NK-92 (cell line): Measurements from ENCODE around the gene TRMT10B.

ENCODE experiments used
- DNase-seq: peaks from one replicate; lab custom pipeline; 2025; ENCODE audit not compliant: unreplicated experiment; lab: John Stamatoyannopoulos, UW

TRMT10B gene

GRCh38 chr9:37753489-37754190 lies at the start of gene TRMT10B:
TRMT10B (plus strand) TSS chr9:37753805; CDS start chr9:37761932, 8,127 bp downstream.
- no peak for DNase-seq

- no peak for DNase-seq
These were observed 47.8 kb upstream of the TRMT10B start for GRCh38 chr9:37705787-37706186.

GRCh38 chr9:37706290-37706689 lies 47.3 kb upstream of the TRMT10B start:
- DNase-seq = no peak

- no peak for DNase-seq
These were observed 45.9 kb upstream of the TRMT10B start for GRCh38 chr9:37707748-37708147.

- DNase-seq = no peak
These were observed 43.6 kb upstream of the TRMT10B start for GRCh38 chr9:37710046-37710445.

- DNase-seq = no peak
These were observed 38.3 kb upstream of the TRMT10B start for GRCh38 chr9:37715260-37715659.

- no peak for DNase-seq
These were observed 37.6 kb upstream of the TRMT10B start for GRCh38 chr9:37715991-37716505.

GRCh38 chr9:37719526-37719925 lies 34.1 kb upstream of the TRMT10B start:
- no peak for DNase-seq

GRCh38 chr9:37727013-37727412 lies 26.6 kb upstream of the TRMT10B start:
- no peak for DNase-seq

- no peak for DNase-seq
These were observed 24.1 kb upstream of the TRMT10B start for GRCh38 chr9:37729499-37729898.

GRCh38 chr9:37730256-37730655 lies 23.3 kb upstream of the TRMT10B start:
- no peak for DNase-seq

- DNase-seq = no peak
These were observed 22.8 kb upstream of the TRMT10B start for GRCh38 chr9:37730839-37731238.

- no peak for DNase-seq
These were observed 21.4 kb upstream of the TRMT10B start for GRCh38 chr9:37732086-37732741.

- DNase-seq = no peak
These were observed 20.7 kb upstream of the TRMT10B start for GRCh38 chr9:37732952-37733351.

- DNase-seq = no peak
These were observed 14.4 kb upstream of the TRMT10B start for GRCh38 chr9:37739222-37739621.

GRCh38 chr9:37740128-37740527 lies 13.5 kb upstream of the TRMT10B start:
- DNase-seq = no peak

GRCh38 chr9:37740631-37741328 lies 12.8 kb upstream of the TRMT10B start:
- no peak for DNase-seq

- no peak for DNase-seq
These were observed 7.6 kb upstream of the TRMT10B start for GRCh38 chr9:37745970-37746369.

GRCh38 chr9:37746448-37747270 lies 6.9 kb upstream of the TRMT10B start:
- no peak for DNase-seq

- DNase-seq = no peak
These were observed 6.3 kb upstream of the TRMT10B start for GRCh38 chr9:37747271-37747753.

- no peak for DNase-seq
These were observed 4.5 kb upstream of the TRMT10B start for GRCh38 chr9:37749129-37749528.
